ENCODE measurements around the gene PDZRN4. TPM values are rescaled to one million over a fixed set of nuclear protein-coding genes. Genes with fewer than 3 reads are reported as not detected.

The PDZRN4 gene
- total and polyA plus RNA-seq, 8 donors: 0.11 to 0.76 (median 0.34) TPM

GRCh38 chr12:41514907-41515306, 326.8 kb downstream of the PDZRN4 start:
- Histone ChIP-seq H3K36me3 (no peaks in the 10 kb centered on the region), H3K9me3 (no peaks in the 10 kb centered on the region), H3K4me1 (peaks cover 0 to 5% of the 10 kb centered on the region in 2 donors), H3K4me3 (no peak overlapping the region), H3K27me3 (no peaks in the 10 kb centered on the region), H3K27ac (no peak overlapping the region)
- ATAC-seq (no peak), DNase-seq (no peak)
- intact Hi-C loops (cut with DNase I): no loop called here
- no peak for TF ChIP-seq CTCF (IDR thresholded peaks at IDR 0.05)

- TF ChIP-seq CTCF (IDR thresholded peaks at IDR 0.05): no peak
- H3K36me3 ChIP-seq: no peaks in the 10 kb centered on the region
- intact Hi-C loops (cut with DNase I): no loop called here
- no peaks in the 10 kb centered on the region for H3K9me3 ChIP-seq
- DNase-seq: no peak
- H3K27me3 ChIP-seq: no peaks in the 10 kb centered on the region
- no peak for ATAC-seq
- peaks cover 0 to 5% of the 10 kb centered on the region in 2 donors for H3K4me1 ChIP-seq
- no peak overlapping the region for H3K27ac ChIP-seq
- no peak overlapping the region for H3K4me3 ChIP-seq
Measured at GRCh38 chr12:41515953-41516352, 327.8 kb downstream of the PDZRN4 start.

- ATAC-seq (no peak), DNase-seq (peak in 1 of 4 donors; percentile 9)
- intact Hi-C loops (cut with DNase I): no loop called here
- Histone ChIP-seq H3K4me1 (peaks cover 0 to 7% of the 10 kb centered on the region in 2 donors), H3K27me3 (no peaks in the 10 kb centered on the region), H3K9me3 (no peaks in the 10 kb centered on the region), H3K27ac (no peak overlapping the region), H3K36me3 (no peaks in the 10 kb centered on the region), H3K4me3 (no peak overlapping the region)
- no peak for TF ChIP-seq CTCF (IDR thresholded peaks at IDR 0.05)
Measured at GRCh38 chr12:41520869-41521268, 332.7 kb downstream of the PDZRN4 start.

DNA sequence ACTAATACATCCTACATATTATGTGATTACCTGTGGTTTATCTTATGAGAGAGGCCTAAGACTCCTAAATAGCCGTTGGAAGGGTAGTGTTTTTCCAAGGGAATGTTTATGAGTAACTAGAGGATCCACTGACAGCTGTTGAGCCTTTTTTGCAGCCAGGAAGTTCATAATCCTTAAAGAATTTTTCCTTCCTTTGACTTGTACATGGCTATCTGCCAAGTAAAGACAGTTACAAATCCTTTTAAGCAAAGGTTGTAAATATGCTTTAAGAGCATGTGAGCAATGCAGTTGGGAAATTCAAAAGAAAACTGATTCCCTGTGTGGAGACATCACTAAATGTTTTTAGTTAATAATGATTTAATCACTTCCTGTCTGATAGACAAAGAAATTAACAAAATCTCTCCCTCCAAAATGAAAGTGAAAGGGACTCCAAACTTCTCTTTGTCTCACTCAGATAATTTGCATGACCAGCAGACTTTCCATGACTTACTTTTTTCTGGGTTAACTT, 333.8 kb downstream of the PDZRN4 start:
- intact Hi-C loops (cut with DNase I): no loop called here
- Histone ChIP-seq H3K9me3 (no peaks in the 10 kb centered on the region), H3K4me1 (peaks cover 0 to 7% of the 10 kb centered on the region in 2 donors), H3K27me3 (no peaks in the 10 kb centered on the region), H3K27ac (peak overlapping the region; percentile 8 to 21), H3K36me3 (no peaks in the 10 kb centered on the region), H3K4me3 (no peak overlapping the region)
- ATAC-seq (peak; percentile 32), DNase-seq (peak in 1 of 4 donors; percentile 37)
- TF ChIP-seq CTCF (IDR thresholded peaks at IDR 0.05): no peak

GRCh38 chr12:41527062-41527461, 338.9 kb downstream of the PDZRN4 start:
- no peak for ATAC-seq
- TF ChIP-seq CTCF (IDR thresholded peaks at IDR 0.05): no peak
- intact Hi-C loops (cut with DNase I): no loop called here
- Histone ChIP-seq H3K9me3 (no peaks in the 10 kb centered on the region), H3K27me3 (no peaks in the 10 kb centered on the region), H3K4me3 (no peak overlapping the region), H3K36me3 (no peaks in the 10 kb centered on the region), H3K27ac (no peak overlapping the region), H3K4me1 (no peaks in the 10 kb centered on the region)
- DNase-seq: no peak

Data from left lung (tissue), 10 donors.